Measurements from ENCODE around the gene BAIAP2. TPM values are rescaled to one million over a fixed set of nuclear protein-coding genes. Genes with fewer than 3 reads are reported as not detected.

Gene BAIAP2
- total and polyA plus RNA-seq, 2 donors (not counting 3 experiments of a cell fraction or from before 2014, with no cell fraction given), result 12.3 to 18.6 TPM

GRCh38 chr17:81120695-81121621 lies 86.0 kb downstream of the BAIAP2 start:
- BruUV-seq (replicated peaks), result no TSS peak
- dilution Hi-C loops (cut with MboI; ENCODE audit: extremely low pct_ligation_motif_present, low sequenced_read_pairs), result no loop called here
- FAIRE-seq (no peak), DNase-seq (ENCODE audit: low read depth, low spot score) (no peak)
- Histone ChIP-seq H3K4me2 (ENCODE audit: insufficient read depth, low read length) (no peak overlapping the region), H3K9me3 (replicated peaks; ENCODE audit: control insufficient read depth, insufficient read depth, low read length) (no peaks in the 10 kb centered on the region), H3K27ac (ENCODE audit: insufficient read depth, low read depth, low read length) (no peak overlapping the region), H4K20me1 (replicated peaks; ENCODE audit: control insufficient read depth, extremely low read depth, insufficient read depth, low read length) (no peaks in the 10 kb centered on the region), H3K9ac (replicated peaks; ENCODE audit: extremely low read depth, insufficient read depth, low read length) (no peak overlapping the region), H3K27me3 (ENCODE audit: control insufficient read depth in 2 of 2, insufficient read depth in 2 of 2, low read length in 2 of 2) (peaks cover 9 to 15% of the 10 kb centered on the region in 2 experiments), H3K9me1 (replicated peaks; ENCODE audit: control insufficient read depth, extremely low read depth, insufficient read depth, low read length) (no peaks in the 10 kb centered on the region), H3K4me1 (ENCODE audit: control insufficient read depth, extremely low read depth, insufficient read depth, low read length) (peaks cover 7% of the 10 kb centered on the region), H3K36me3 (ENCODE audit: control insufficient read depth in 2 of 2, extremely low read depth in 1 of 2, insufficient read depth in 2 of 2, low read length in 2 of 2) (no peaks in the 10 kb centered on the region), H3K79me2 (ENCODE audit: control insufficient read depth, insufficient read depth, low read length) (no peaks in the 10 kb centered on the region), H3K4me3 (replicated peaks in 1 of 3; ENCODE audit: insufficient read depth in 1 of 3, low read depth in 1 of 3, low read length in 3 of 3) (no peak overlapping the region), H2AFZ (ENCODE audit: low read depth, low read length) (no peak overlapping the region)
- intact Hi-C loops (cut with micrococcal nuclease), result no loop called here
- ChIA-PET CTCF (interaction anchor here (1.7 kb wide), 1 partner anchor 80 kb away, joined by 4 read pairs; no protein-coding TSS in a partner anchor), POLR2A (no interaction called here)
- TF ChIP-seq POLR2A (IDR thresholded peaks at IDR 0.05; ENCODE audit: low read depth, low read length) (no peak), EZH2 (IDR thresholded peaks at IDR 0.05; ENCODE audit: borderline replicate concordance, low read depth, low read length, severe bottlenecking) (no peak), GATA2 (IDR thresholded peaks at IDR 0.05; ENCODE audit: insufficient read depth, insufficient read length, low read depth, low read length) (no peak), JUN (IDR thresholded peaks at IDR 0.05; ENCODE audit: borderline replicate concordance, insufficient read depth, insufficient read length, low read depth) (no peak), MYC (IDR thresholded peaks at IDR 0.05; ENCODE audit: low read depth, low read length) (no peak), POLR2AphosphoS5 (IDR thresholded peaks at IDR 0.05; ENCODE audit: insufficient read depth, low read depth, low read length) (no peak), FOS (IDR thresholded peaks at IDR 0.05; ENCODE audit: borderline replicate concordance, insufficient read depth, low read length) (no peak), MAX (IDR thresholded peaks at IDR 0.05; ENCODE audit: insufficient read depth, insufficient read length) (no peak), CTCF (IDR thresholded peaks at IDR 0.05; ENCODE audit: extremely low read depth in 1 of 2, insufficient read depth in 1 of 2, low read depth in 1 of 2, low read length in 2 of 2) (no peak)

Data from endothelial cell of umbilical vein (primary cell).